Mesendoderm (in vitro differentiated cells): ENCODE measurements around the gene CECR2.

Experiments
- DNase-seq: peaks from one replicate; pipeline ENCODE4 v3.0.0; 2013
- H2AK5ac ChIP-seq: 2 replicates; pipeline ENCODE4 v1.6.1; 2013; ENCODE audit warnings: low read length, inconsistent platforms
- H2BK120ac ChIP-seq: 2 replicates; pipeline ENCODE4 v1.6.1; 2013; ENCODE audit warnings: low read depth, mild to moderate bottlenecking, low read length, moderate library complexity, mixed read lengths
- H2BK15ac ChIP-seq: replicated peaks from 2 replicates; pipeline ENCODE4 v1.6.1; 2013; ENCODE audit warnings: low read depth, mild to moderate bottlenecking, moderate library complexity
- H2BK5ac ChIP-seq: 2 replicates; pipeline ENCODE4 v1.6.1; 2013; ENCODE audit warnings: low read length, inconsistent platforms
- H3K18ac ChIP-seq: 2 replicates; pipeline ENCODE4 v1.6.1; 2013; ENCODE audit warnings: mild to moderate bottlenecking, low read length, mixed read lengths
- H3K23ac ChIP-seq: one replicate; pipeline ENCODE4 v1.6.1; 2013; ENCODE audit warnings: low read length
- H3K27ac ChIP-seq: 2 replicates; pipeline ENCODE4 v1.5.1; 2013; ENCODE audit warnings: low read depth, mild to moderate bottlenecking, inconsistent platforms, low read length, moderate library complexity
- H3K27me3 ChIP-seq: 2 replicates; pipeline ENCODE4 v1.6.1; 2013; ENCODE audit warnings: low read length, control low read depth, mild to moderate bottlenecking, inconsistent platforms; ENCODE audit not compliant: insufficient read depth, poor library complexity
- H3K36me3 ChIP-seq: 2 replicates; pipeline ENCODE4 v1.6.1; 2013; ENCODE audit warnings: low read length, inconsistent platforms; ENCODE audit not compliant: control insufficient read depth, insufficient read depth
- H3K4ac ChIP-seq: one replicate; pipeline ENCODE4 v1.6.1; 2013; ENCODE audit warnings: low read depth, mild to moderate bottlenecking, low read length, moderate library complexity
- H3K4me1 ChIP-seq: 2 replicates; pipeline ENCODE4 v1.6.1; 2013; ENCODE audit warnings: low read depth, low read length, inconsistent platforms; ENCODE audit not compliant: control insufficient read depth
- H3K4me2 ChIP-seq: 2 replicates; pipeline ENCODE4 v1.6.1; 2013; ENCODE audit warnings: low read length
- H3K4me3 ChIP-seq: 2 replicates; pipeline ENCODE4 v1.5.1; 2013; ENCODE audit warnings: mild to moderate bottlenecking, low read length
- H3K56ac ChIP-seq: one replicate; pipeline ENCODE4 v1.6.1; 2013; ENCODE audit warnings: low read length
- H3K79me1 ChIP-seq: 2 replicates; pipeline ENCODE4 v1.6.1; 2013; ENCODE audit warnings: low read length, inconsistent platforms
- H3K79me2 ChIP-seq: 2 replicates; pipeline ENCODE4 v1.6.1; 2013; ENCODE audit warnings: mild to moderate bottlenecking, low read length; ENCODE audit not compliant: control insufficient read depth, insufficient read depth
- H3K9ac ChIP-seq: 2 replicates; pipeline ENCODE4 v1.6.1; 2013; ENCODE audit warnings: low read length, inconsistent platforms
- H4K5ac ChIP-seq: one replicate; pipeline ENCODE4 v1.6.1; 2013; ENCODE audit warnings: low read length
- H4K8ac ChIP-seq: one replicate; pipeline ENCODE4 v1.6.1; 2013; ENCODE audit warnings: low read depth, mild to moderate bottlenecking, control low read depth, low read length, moderate library complexity
- WGBS: extraction: QIAGEN DNeasy Blood & Tissue Kit; methylation state at CpG from one replicate; pipeline ENCODE4 v1.1.7; 2013; ENCODE audit warnings: low lambda C conversion rate, missing lambda C conversion rate; ENCODE audit not compliant: insufficient coverage; ENCODE audit errors: extremely low coverage; 5-methylcytosine and 5-hydroxymethylcytosine counted together

Gene CECR2

DNA sequence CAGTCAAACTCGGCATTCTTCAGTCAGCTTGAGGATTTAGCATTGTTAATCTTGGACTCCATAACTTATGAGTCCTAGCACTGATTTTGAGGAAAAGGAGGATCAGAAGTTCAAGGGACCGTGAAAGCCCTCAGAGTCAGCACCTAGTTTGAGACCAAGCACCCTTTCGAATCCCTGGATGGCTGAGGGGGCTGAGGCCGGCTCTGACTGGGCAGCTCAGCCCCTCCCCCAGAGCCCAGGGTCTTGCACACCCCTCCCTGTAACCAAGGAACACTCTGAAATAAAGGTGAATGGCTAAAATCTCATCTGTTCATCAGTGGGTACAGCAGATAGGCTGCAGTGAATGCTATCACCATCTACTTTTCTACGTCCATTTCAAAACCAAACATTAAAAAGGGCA, 221.3 kb downstream of the CECR2 start:
- Histone ChIP-seq H3K27me3 (no peaks in the 10 kb centered on the region), H3K4me3 (no peak overlapping the region), H3K56ac (no peak overlapping the region), H3K79me1 (no peaks in the 10 kb centered on the region), H2BK15ac (no peak overlapping the region), H3K23ac (no peak overlapping the region), H3K9ac (no peak overlapping the region), H3K4ac (no peak overlapping the region), H3K4me1 (no peaks in the 10 kb centered on the region), H2AK5ac (no peak overlapping the region), H3K36me3 (peaks cover 15% of the 10 kb centered on the region), H2BK120ac (no peak overlapping the region), H4K5ac (no peak overlapping the region), H3K27ac (no peak overlapping the region), H3K18ac (no peak overlapping the region), H3K79me2 (no peaks in the 10 kb centered on the region), H4K8ac (no peak overlapping the region), H2BK5ac (no peak overlapping the region), H3K4me2 (no peak overlapping the region)
- no CpG with 5 or more reads among the region's 5 CpGs for WGBS
- no peak for DNase-seq

GRCh38 chr22:17592201-17592600, 222.9 kb downstream of the CECR2 start:
- Histone ChIP-seq H3K18ac (no peak overlapping the region), H3K79me2 (no peaks in the 10 kb centered on the region), H3K4ac (no peak overlapping the region), H3K79me1 (no peaks in the 10 kb centered on the region), H2BK120ac (no peak overlapping the region), H3K36me3 (peaks cover 20% of the 10 kb centered on the region), H2AK5ac (no peak overlapping the region), H3K23ac (no peak overlapping the region), H4K5ac (no peak overlapping the region), H3K56ac (no peak overlapping the region), H3K4me1 (no peaks in the 10 kb centered on the region), H3K27ac (no peak overlapping the region), H2BK5ac (no peak overlapping the region), H3K9ac (no peak overlapping the region), H3K4me3 (no peak overlapping the region), H4K8ac (no peak overlapping the region), H3K27me3 (no peaks in the 10 kb centered on the region), H3K4me2 (no peak overlapping the region), H2BK15ac (no peak overlapping the region)
- no peak for DNase-seq
- no CpG with 5 or more reads among the region's 5 CpGs for WGBS

- peaks cover 28% of the 10 kb centered on the region for H3K36me3 ChIP-seq
Observed at GRCh38 chr22:17596226-17596625, 227.0 kb downstream of the CECR2 start.

GRCh38 chr22:17597217-17597616, 228.0 kb downstream of the CECR2 start:
- Histone ChIP-seq H4K5ac (no peak overlapping the region), H2AK5ac (no peak overlapping the region), H3K4me2 (no peak overlapping the region), H3K27me3 (no peaks in the 10 kb centered on the region), H2BK15ac (no peak overlapping the region), H3K56ac (no peak overlapping the region), H3K79me1 (no peaks in the 10 kb centered on the region), H3K27ac (no peak overlapping the region), H2BK120ac (no peak overlapping the region), H4K8ac (no peak overlapping the region), H3K4me1 (no peaks in the 10 kb centered on the region), H3K23ac (no peak overlapping the region), H3K18ac (no peak overlapping the region), H3K4me3 (no peak overlapping the region), H3K36me3 (peaks cover 25% of the 10 kb centered on the region), H3K4ac (no peak overlapping the region), H3K79me2 (no peaks in the 10 kb centered on the region), H3K9ac (no peak overlapping the region), H2BK5ac (no peak overlapping the region)
- no peak for DNase-seq
- WGBS: no CpG with 5 or more reads among the region's 2 CpGs

More at GRCh38 chr22:17596226-17596625, 227.0 kb downstream of the CECR2 start:
- H3K79me2 ChIP-seq: no peaks in the 10 kb centered on the region
- no peak overlapping the region for H3K27ac ChIP-seq
- no peak overlapping the region for H2AK5ac ChIP-seq
- no peak for DNase-seq
- no peak overlapping the region for H3K23ac ChIP-seq
- H3K18ac ChIP-seq: no peak overlapping the region
- H3K4ac ChIP-seq: no peak overlapping the region
- no peak overlapping the region for H2BK5ac ChIP-seq
- H3K9ac ChIP-seq: no peak overlapping the region
- H4K5ac ChIP-seq: no peak overlapping the region
- H3K27me3 ChIP-seq: no peaks in the 10 kb centered on the region
- no peak overlapping the region for H3K4me2 ChIP-seq
- no peak overlapping the region for H4K8ac ChIP-seq
- H3K4me1 ChIP-seq: no peaks in the 10 kb centered on the region
- no CpG with 5 or more reads among the region's 6 CpGs for WGBS
- no peaks in the 10 kb centered on the region for H3K79me1 ChIP-seq
- H2BK120ac ChIP-seq: no peak overlapping the region
- H3K4me3 ChIP-seq: no peak overlapping the region
- H2BK15ac ChIP-seq: no peak overlapping the region
- H3K56ac ChIP-seq: no peak overlapping the region

GRCh38 chr22:17598318-17598717, 229.1 kb downstream of the CECR2 start:
- Histone ChIP-seq H3K56ac (no peak overlapping the region), H3K18ac (no peak overlapping the region), H3K23ac (no peak overlapping the region), H3K4me1 (no peaks in the 10 kb centered on the region), H4K8ac (no peak overlapping the region), H3K79me1 (no peaks in the 10 kb centered on the region), H3K9ac (no peak overlapping the region), H2BK15ac (no peak overlapping the region), H3K4me3 (no peak overlapping the region), H3K36me3 (peaks cover 23% of the 10 kb centered on the region), H4K5ac (no peak overlapping the region), H3K27ac (no peak overlapping the region), H3K4ac (no peak overlapping the region), H3K79me2 (peaks cover under 1% of the 10 kb centered on the region), H2AK5ac (no peak overlapping the region), H2BK120ac (no peak overlapping the region), H3K4me2 (no peak overlapping the region), H3K27me3 (no peaks in the 10 kb centered on the region), H2BK5ac (no peak overlapping the region)
- DNase-seq: no peak
- WGBS: no CpG with 5 or more reads among the region's 4 CpGs

GRCh38 chr22:17601031-17601430, 231.8 kb downstream of the CECR2 start:
- Histone ChIP-seq H2BK15ac (no peak overlapping the region), H3K18ac (no peak overlapping the region), H3K4ac (no peak overlapping the region), H3K27ac (no peak overlapping the region), H3K4me1 (no peaks in the 10 kb centered on the region), H3K27me3 (no peaks in the 10 kb centered on the region), H4K5ac (no peak overlapping the region), H3K56ac (no peak overlapping the region), H3K4me2 (no peak overlapping the region), H4K8ac (no peak overlapping the region), H3K4me3 (no peak overlapping the region), H2BK120ac (no peak overlapping the region), H3K79me1 (peaks cover 3% of the 10 kb centered on the region), H3K23ac (no peak overlapping the region), H3K79me2 (peaks cover 1% of the 10 kb centered on the region), H3K36me3 (peaks cover 22% of the 10 kb centered on the region), H2BK5ac (no peak overlapping the region), H3K9ac (no peak overlapping the region), H2AK5ac (no peak overlapping the region)
- DNase-seq: no peak
- no CpG with 5 or more reads among the region's 3 CpGs for WGBS
